ENCODE results near the gene DACH1. TPM values are rescaled to one million over a fixed set of nuclear protein-coding genes. Genes with fewer than 3 reads are reported as not detected.

DACH1 gene
- total RNA-seq, 4 donors from 2014 or later = 0.38 to 5.8 (median 2.5) TPM

DNA sequence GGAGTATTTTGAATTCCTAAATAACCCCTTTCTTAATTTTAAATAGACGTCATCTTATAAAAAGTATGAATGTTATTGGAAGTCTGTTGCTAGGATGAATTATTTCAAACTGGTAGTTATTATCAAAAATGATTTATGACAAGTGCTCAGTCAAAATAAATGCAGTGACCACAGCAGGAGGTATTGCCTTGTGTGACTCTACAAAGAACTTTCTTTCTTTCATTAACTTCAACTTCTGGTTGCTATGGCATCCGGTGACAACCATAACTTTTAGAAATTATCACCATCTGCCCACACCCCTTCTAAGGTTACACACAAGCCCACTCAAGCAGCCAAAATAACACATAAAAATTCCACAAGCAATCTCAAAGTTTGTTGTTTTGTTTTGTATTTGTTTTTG is 189.9 kb downstream of the DACH1 start:
- no peak overlapping the region for H3K4me3 ChIP-seq (ENCODE audit: low read depth, poor library complexity, severe bottlenecking)
- WGBS, 2 donors = 55 to 58% methylated on average over 2 of the region's 2 CpGs
- TF ChIP-seq CTCF (IDR thresholded peaks at IDR 0.05) (no peak), POLR2A (IDR thresholded peaks at IDR 0.05) (no peak)
- intact Hi-C loops (cut with DNase I; ENCODE audit: low total_unique reads) = no loop called here
- DNase-seq (ENCODE audit: low spot score in 2 of 2) = no peak

- intact Hi-C loops (cut with DNase I; ENCODE audit: low total_unique reads) = no loop called here
- TF ChIP-seq CTCF (IDR thresholded peaks at IDR 0.05) = no peak
- no peak for TF ChIP-seq POLR2A (IDR thresholded peaks at IDR 0.05)
- DNase-seq (ENCODE audit: low spot score in 2 of 2) = no peak
- WGBS, 2 donors = 76 to 81% methylated on average over 4 of the region's 4 CpGs
- no peak overlapping the region for H3K4me3 ChIP-seq (ENCODE audit: low read depth, poor library complexity, severe bottlenecking)
Measured at GRCh38 chr13:71672512-71672911, 194.5 kb downstream of the DACH1 start.

DNA sequence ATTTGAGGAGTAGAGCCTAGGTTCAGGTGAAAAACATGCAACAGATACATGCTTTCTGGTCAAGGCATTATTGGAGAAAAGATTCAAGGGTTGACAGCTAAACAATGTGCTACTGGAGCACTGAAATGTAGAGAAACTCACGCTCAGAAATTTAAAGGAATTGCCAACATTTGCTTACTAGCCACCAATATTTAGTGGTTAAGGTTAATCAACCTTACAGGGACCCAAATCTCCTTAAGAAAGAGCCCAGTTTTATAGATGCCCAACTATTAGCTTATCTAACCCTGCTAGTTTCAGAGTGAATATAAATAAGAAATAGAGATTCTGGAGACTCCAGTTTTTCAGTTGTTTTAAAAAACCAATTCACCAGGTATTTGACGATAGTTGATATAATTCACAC is 203.6 kb downstream of the DACH1 start:
- 86 to 95% methylated on average over 2 of the region's 2 CpGs for WGBS, 2 donors
- intact Hi-C loops (cut with DNase I; ENCODE audit: low total_unique reads) = no loop called here
- DNase-seq (ENCODE audit: low spot score in 2 of 2) = no peak
- no peak overlapping the region for H3K4me3 ChIP-seq (ENCODE audit: low read depth, poor library complexity, severe bottlenecking)
- TF ChIP-seq CTCF (IDR thresholded peaks at IDR 0.05) (no peak), POLR2A (IDR thresholded peaks at IDR 0.05) (no peak)

DNA sequence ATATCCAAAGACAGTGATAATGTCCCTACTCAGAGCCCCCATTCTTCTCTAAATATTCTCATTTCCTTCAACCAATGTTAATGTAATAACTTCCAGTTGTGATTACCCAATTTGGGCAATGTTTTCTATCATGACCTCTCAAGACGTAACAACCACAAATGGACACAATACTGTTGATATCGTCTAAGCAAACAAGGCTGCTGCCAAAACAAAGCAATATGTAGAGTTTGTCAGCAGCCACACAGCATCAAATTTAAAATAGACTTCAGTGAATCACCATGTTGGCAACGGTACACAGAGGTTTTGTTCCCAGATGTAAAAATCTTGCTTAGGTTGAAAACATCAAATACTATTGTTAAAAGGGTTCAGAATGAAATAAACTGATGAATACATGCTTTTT is 205.1 kb downstream of the DACH1 start:
- TF ChIP-seq CTCF (IDR thresholded peaks at IDR 0.05) (no peak), POLR2A (IDR thresholded peaks at IDR 0.05) (no peak)
- no peak for DNase-seq (ENCODE audit: low spot score in 2 of 2)
- intact Hi-C loops (cut with DNase I; ENCODE audit: low total_unique reads) = no loop called here
- H3K4me3 ChIP-seq (ENCODE audit: low read depth, poor library complexity, severe bottlenecking) = no peak overlapping the region
- WGBS, 2 donors = 43 to 51% methylated on average over 3 of the region's 3 CpGs

DNA sequence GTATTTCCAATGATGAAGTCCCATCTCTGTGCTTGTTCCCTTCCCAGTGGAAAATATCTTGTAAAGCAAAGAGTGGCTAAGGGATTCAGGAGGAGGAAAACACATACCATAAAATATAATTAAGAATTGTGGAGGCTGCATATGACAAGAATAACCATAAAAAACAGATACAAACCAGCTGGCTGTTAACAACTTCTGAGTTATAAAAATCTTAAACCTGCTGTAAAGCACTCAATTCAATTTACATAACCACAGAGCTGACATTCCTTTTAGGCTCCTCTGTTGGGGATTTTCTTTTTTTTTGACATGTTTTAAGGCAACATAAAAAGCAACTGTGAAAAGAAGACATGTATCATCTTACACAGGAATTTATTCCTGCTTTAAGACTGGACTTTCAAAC is 207.6 kb downstream of the DACH1 start:
- no peak for DNase-seq (ENCODE audit: low spot score in 2 of 2)
- no peak overlapping the region for H3K4me3 ChIP-seq (ENCODE audit: low read depth, poor library complexity, severe bottlenecking)
- no peak for TF ChIP-seq POLR2A (IDR thresholded peaks at IDR 0.05)
- TF ChIP-seq CTCF (IDR thresholded peaks at IDR 0.05) = no peak
- intact Hi-C loops (cut with DNase I; ENCODE audit: low total_unique reads) = no loop called here

GRCh38 chr13:71645467-71645866 is 221.5 kb downstream of the DACH1 start:
- TF ChIP-seq POLR2A (IDR thresholded peaks at IDR 0.05) = no peak
- no peak for TF ChIP-seq CTCF (IDR thresholded peaks at IDR 0.05)
- WGBS, 2 donors = 30 to 48% methylated on average over 3 of the region's 3 CpGs
- DNase-seq (ENCODE audit: low spot score in 2 of 2) = no peak
- no peak overlapping the region for H3K4me3 ChIP-seq (ENCODE audit: low read depth, poor library complexity, severe bottlenecking)
- intact Hi-C loops (cut with DNase I; ENCODE audit: low total_unique reads) = no loop called here

All from lower leg skin (tissue), 4 donors.